Activated gamma-delta T cell treated with anti-CD3 and anti-CD28 coated beads, Interleukin-2, amount 50 U/mL, for 16 hours (primary cell): ENCODE data around the gene HSPA2.
"Not testable (repeated sequence)": the region's sequence is repeated elsewhere in the genome, so short reads cannot be mapped to it uniquely, and the experiment has no call there.

Experiments
- DNase-seq: peaks from one replicate; pipeline ENCODE4 v3.0.0-alpha.2; 2020; ENCODE audit warnings: low read depth

The HSPA2 gene

DNA sequence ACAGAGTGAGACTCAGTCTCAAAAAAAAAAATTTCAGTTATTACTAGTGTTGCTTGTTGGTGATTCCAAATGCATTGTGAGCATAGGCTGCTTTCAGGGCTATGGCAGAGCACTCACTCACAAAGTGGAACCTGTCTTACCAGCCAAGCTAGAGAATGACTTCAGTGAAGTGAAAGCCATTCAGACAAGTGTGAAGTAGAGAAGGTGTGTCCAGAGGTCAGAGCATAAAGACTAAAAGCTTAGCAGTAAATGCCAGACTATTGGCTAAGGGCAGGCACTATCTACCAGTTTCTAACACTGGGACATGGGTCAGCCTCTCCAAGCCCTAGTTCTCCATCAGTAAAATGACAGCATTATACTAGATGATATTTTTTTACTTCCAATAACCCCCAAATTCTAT is 21.9 kb downstream of the HSPA2 start:
- DNase-seq = no peak

DNA sequence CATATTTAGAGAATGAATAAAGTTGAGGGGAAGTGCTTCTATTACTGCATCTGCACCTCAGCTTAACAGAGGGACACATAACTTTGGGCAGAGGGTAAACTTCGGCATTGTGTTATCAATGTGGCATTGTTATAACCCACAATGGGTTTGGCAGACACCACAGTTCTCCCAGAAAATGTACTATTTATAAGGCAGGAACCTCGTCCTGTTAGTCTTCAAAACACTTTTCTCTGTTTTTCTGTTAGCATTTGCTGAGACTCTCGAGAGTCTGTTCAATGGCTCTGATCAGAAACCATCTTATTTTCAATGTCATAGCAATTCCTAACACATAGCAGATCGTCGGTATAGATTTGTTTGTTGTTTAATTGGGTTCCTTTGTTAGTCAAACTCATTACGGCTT is 23.2 kb downstream of the HSPA2 start:
- no peak for DNase-seq

DNA sequence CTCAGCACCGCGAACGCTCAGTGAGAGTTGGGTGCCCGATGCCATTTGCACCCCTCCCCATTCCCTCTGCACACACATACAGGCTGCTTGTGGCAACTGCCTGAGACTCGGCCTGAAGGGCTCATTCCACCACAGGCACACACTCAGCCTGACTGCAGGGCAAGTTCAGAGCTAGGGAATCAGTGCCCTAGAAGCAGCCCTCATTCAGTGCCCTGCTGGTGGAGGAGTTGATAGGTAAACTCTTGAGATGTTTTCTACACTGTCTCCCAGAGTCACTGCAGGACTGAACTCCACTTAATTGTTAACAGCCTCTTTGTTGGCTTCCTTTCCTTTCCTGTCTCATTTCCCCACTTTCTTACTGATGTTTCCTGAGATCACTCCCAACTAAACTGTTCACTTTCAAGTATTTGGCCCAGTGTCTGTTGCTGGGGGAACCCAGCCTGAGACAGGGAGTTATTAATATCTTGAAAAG is 26.1 kb downstream of the HSPA2 start:
- no peak for DNase-seq

DNA sequence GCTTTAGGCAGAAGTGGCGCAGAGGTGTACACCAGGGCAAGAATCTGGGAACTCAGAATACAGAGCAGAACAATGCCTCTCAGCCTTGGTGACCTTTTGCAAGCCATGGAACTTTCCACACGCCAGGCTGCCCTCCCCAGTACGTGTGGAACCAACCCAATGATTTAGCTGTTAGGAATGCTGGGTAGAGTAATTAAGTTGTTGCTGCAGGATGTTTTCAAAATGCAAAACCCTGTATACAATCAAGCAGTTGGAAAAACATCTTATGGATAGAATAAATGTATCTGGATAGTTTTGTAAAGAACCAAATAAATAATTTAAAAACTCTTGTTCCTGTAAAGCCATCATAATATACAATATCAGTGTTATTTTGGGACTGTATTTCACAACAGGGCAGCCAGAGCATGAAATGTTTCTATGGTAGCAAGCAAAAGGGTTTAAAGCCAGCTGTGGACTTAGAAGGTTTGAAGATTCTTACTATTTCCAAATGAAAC is 28.6 kb downstream of the HSPA2 start:
- no peak for DNase-seq

DNA sequence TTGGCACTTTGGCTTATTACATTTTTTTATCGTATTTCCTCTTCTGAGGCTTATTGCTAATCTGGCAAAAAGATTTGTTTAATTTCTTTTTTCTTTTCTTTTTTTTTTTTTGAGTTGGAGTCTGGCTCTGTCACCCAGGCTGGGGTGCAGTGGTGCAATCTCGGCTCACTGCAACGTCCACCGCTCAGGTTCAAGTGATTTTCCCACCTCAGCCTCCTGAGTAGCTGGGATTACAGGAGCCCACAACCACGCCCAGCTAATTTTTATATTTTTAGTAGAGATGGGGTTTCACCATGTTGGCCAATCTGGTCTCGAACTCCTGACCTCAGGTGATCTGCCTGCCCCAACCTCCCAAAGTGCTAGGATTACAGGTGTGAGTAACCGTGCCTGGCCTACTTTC is 29.1 kb downstream of the HSPA2 start:
- not testable (repeated sequence) for DNase-seq

DNA sequence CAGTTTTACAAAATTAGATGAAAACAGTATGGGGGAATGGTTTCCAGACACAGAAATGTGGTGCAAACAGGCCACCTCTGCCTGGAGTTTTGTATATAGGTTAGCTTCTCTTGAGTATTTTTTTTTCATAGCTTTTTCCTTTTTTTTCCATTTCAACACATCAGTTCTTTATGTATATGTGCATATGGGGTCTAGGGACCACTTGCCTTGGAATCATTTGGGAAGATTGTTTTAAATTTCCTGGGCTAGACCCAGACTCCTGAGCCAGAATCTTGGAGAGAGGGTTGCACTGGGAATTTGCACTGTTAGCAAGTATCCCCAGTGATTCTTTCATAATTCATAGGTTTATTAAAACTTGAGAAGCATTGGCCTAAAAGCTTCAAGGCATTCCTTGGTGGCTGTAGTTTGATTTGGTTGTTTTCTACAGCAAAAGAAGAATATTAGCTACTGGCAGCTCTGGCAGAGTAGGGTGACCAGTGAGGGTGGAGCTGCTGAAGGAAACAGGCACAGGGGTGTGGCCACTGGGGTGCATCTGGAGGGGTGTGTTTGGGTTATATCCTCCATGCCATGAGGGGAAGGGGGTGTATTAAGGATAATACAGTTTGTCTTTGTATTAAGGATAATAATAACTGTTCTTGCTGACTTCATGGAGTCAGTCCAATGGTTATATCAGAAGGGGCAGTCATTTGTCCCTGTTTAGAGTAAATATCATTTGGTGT is 32.0 kb downstream of the HSPA2 start:
- DNase-seq = no peak

DNA sequence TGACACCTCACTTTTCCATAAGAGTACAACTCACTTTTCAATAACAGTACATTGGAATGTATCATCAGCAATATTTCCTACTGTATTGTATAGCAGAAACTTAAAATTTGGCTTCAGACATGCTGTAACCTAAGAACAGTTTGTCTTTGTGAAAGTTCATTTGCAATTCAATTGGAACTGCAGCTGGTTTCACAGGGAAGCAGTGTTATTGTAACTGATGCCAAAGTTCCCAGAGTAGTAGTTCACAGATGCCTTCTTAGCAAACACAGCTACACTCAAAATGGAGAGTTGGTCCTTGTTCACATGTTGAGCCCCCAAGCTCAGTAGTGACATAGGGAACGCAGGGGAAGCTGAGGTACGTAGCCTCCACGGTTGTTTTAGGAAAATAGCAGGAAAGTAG is 32.6 kb downstream of the HSPA2 start:
- no peak for DNase-seq

DNA sequence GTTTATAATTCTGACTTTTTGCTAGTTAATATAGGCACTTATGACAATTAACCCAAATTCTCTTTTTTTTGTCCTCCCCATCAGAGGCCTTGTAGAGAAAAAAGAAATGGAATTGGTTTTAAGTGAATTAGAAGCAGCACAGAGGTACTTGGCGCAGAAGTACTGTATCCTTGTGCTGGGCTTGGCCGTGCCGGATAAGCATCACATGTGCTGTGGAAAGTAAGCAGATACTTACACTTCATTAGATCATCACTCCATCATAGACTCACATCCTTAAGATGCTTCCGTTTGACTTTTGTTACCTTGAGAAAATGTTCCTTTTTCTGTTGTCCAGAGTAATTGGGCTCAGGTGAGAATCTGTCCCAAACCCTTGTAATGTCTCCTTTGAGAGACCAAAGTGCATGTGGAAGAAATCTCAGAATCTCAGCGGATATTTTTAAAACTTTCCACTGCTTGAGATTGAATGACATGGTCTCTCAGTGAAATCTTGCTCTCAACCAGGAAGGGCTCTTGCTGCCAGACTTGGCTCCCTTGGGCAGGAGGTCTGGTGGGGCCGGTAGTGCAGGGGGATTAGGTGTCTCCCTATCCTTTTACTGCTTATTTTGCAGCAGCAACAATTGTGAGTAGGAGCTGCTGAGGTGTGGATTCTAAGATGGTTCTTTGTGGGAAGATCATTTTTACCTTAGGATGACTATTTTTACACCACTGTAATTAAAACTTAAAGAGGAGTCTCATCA is 34.0 kb downstream of the HSPA2 start:
- DNase-seq = no peak

DNA sequence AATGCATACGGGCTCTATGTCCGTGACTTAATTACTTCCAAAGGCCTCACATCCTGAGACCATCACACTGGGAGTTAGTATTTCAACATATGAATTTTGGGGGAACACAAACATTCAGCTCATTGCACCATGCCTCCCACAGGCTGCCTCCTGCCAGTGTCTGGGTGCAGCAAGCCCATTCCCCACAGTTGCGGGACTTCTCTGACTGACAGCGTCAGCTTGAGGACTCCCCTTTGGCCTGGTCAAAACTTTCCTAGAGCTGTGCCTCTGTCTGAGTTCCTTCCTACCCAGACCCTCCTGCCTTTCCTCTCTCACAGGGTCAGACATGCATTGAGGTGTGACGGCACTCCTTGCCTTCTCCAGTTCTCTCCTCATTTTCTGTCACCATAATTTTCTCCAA is 36.7 kb downstream of the HSPA2 start:
- DNase-seq = no peak

DNA sequence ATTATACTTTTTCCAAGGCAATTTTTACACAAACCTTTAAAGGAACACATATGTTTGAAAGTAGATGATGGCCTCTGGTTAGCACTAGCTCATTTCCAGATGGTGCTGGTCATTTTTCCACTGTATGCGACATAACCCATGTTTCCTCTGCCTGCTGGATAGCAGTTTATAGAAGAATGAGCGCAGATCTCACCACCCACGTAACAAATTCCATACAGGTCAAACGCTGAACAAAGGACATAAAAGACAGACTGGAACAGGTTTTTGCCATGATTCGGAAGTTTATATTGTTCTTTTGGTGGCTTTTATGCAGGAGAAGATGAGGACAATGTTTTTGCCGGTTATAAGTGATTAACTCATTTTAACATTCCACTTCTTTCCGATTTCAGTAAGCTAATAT is 39.9 kb downstream of the HSPA2 start:
- DNase-seq = no peak

DNA sequence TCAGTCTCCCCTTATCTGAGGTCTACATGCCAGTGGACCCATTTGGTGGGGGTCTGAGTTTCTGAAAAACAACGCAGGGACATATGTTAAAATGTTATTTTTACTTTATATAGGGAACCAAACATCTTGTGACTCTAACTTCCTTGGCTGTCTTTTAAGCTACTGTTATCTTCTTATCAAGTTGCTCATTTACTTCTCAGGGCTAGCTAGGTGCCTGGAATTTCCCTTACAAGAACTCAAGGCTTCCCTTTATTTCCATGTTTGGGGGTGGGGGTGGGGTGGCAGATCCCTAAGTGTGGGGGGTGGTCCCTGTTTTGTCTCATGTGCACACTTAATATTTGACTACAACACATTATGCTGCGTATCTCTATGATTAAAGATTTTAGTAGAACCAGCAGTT is 40.8 kb downstream of the HSPA2 start:
- DNase-seq = no peak

DNA sequence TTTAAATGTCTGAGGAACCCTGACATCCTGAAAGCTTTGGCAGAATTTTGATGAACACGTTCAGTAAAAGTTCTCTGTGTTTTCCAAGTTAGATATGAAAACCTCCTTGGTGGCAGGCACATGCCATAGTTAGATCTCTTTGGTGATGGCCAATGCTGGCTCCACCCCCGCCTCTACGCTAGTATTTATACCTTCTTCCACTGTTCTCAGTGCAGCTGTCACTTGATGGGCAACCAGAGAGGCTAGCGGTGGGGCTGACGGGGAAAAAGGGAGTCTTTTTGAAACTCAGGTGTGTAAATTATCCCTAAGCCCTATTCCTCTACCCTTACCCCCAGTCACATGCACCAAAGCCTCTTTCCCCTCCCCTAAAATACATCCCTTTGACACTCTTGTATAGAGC is 41.3 kb downstream of the HSPA2 start:
- no peak for DNase-seq

DNA sequence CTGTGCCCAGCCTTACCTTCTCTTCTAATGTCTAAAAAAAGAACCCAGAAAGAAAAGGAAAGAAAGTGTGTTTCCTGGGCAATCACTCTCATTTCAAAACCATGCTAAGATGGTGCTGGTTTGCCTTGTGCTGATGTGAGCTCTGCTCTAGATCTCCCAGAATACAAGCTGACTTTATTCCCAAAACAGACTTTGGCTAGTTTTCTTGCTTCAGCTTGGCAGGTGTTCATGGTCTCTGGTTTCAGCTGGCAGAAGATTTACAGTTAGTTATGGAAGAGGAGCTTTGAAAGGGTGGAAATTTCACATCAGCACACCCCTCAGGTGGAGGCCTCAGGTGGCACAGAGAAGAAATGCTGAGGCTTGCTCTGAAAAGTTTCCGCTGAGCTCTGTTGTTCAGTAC is 43.6 kb downstream of the HSPA2 start:
- no peak for DNase-seq

DNA sequence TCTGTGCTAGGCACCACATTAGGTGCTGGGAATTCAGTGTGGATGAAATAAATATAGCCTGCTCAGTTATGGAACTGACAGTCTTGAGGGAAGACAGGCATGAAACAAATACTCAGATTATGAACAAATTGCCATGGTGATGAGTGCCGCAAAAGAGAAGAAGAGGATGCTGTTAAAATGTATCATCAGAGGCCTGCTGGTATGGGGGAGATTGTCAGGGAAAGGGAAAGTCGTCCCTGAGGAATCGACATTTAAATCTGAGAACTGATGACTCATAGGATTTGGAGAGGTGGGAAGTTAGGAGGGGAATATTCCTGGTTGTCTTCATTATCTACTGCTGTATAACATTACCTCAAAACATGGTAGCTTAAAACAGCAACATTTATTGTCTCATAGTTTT is 51.3 kb downstream of the HSPA2 start:
- DNase-seq = no peak
